DMS153 treated with DMSO at 0.1 percent for 48 hours (cell line): ENCODE measurements around the gene SLC5A4.
"Not testable (repeated sequence)": the region's sequence is repeated elsewhere in the genome, so short reads cannot be mapped to it uniquely, and the experiment has no call there.

Experiments
- DNase-seq: peaks from one replicate; lab custom pipeline; 2025; ENCODE audit not compliant: unreplicated experiment; lab: John Stamatoyannopoulos, UW

The SLC5A4 gene

GRCh38 chr22:32202161-32202538 lies 53.0 kb downstream of the SLC5A4 start:
- no peak for DNase-seq

GRCh38 chr22:32200752-32201151 lies 54.4 kb downstream of the SLC5A4 start:
- peak; percentile 2 for DNase-seq

GRCh38 chr22:32199961-32200360 lies 55.2 kb downstream of the SLC5A4 start:
- DNase-seq: no peak

- no peak for DNase-seq
Measured at GRCh38 chr22:32199341-32199740, 55.8 kb downstream of the SLC5A4 start.

- not testable (repeated sequence) for DNase-seq
Measured at GRCh38 chr22:32197553-32198226, 57.5 kb downstream of the SLC5A4 start.

- not testable (repeated sequence) for DNase-seq
Measured at GRCh38 chr22:32195900-32196299, 59.2 kb downstream of the SLC5A4 start.

GRCh38 chr22:32193346-32193745 lies 61.8 kb downstream of the SLC5A4 start:
- DNase-seq: not testable (repeated sequence)

- DNase-seq: not testable (repeated sequence)
Measured at GRCh38 chr22:32191021-32191420, 64.1 kb downstream of the SLC5A4 start.

- DNase-seq: no peak
Measured at GRCh38 chr22:32185821-32186220, 69.3 kb downstream of the SLC5A4 start.

- no peak for DNase-seq
Measured at GRCh38 chr22:32183625-32184024, 71.5 kb downstream of the SLC5A4 start.

- no peak for DNase-seq
Measured at GRCh38 chr22:32181043-32181442, 74.1 kb downstream of the SLC5A4 start.

GRCh38 chr22:32177221-32177765 lies 77.9 kb downstream of the SLC5A4 start:
- DNase-seq: no peak

- no peak for DNase-seq
Measured at GRCh38 chr22:32175683-32176644, 79.2 kb downstream of the SLC5A4 start.

- no peak for DNase-seq
Measured at GRCh38 chr22:32175115-32175514, 80.0 kb downstream of the SLC5A4 start.
